ENCODE measurements around the gene PLCZ1. TPM values are rescaled to one million over a fixed set of nuclear protein-coding genes. Genes with fewer than 3 reads are reported as not detected.

PLCZ1 gene
- total and polyA plus RNA-seq, 9 of the 15 experiments (the other 6 are each of a cell fraction or from before 2014, with no cell fraction given) = not detected

DNA sequence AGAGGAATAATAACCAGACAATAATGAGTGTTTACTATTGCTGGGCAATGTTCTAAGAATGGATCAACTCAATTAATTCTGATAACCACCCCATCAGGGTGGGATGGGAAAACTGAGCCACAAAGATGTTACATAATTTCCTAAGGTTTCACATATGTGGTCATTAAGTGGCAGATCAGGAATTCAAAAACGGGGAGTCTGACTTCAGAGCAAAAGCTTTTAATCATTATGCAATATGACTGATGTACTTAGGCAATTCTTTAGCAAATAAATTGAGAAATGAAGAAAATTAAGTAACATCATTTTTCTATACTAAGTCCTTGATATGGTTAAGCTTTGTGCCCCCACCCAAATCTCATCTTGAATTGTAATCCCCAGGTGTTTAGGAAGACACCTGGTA is 53.4 kb downstream of the PLCZ1 start:
- no peaks in the 10 kb centered on the region for H3K9me1 ChIP-seq (ENCODE audit: control insufficient read depth, insufficient read depth, low read length)
- no peak overlapping the region for H3K9ac ChIP-seq (ENCODE audit: insufficient read depth in 1 of 2, low read depth in 2 of 2, low read length in 2 of 2)
- BruUV-seq (replicated peaks) = no TSS peak
- H4K20me1 ChIP-seq (replicated peaks; ENCODE audit: control insufficient read depth, insufficient read depth, low read length) = no peaks in the 10 kb centered on the region
- no peak overlapping the region for H3K4me2 ChIP-seq (ENCODE audit: insufficient read depth, low read length)
- H2AFZ ChIP-seq (ENCODE audit: low read depth, low read length) = no peak overlapping the region
- ChIA-PET CTCF (ENCODE audit: low intra/inter-chr PET ratio) (no interaction called here), POLR2A (no interaction called here)
- no peak overlapping the region for H3K27ac ChIP-seq (ENCODE audit: extremely low read depth, low read depth, low read length)
- DNase-seq (ENCODE audit: extremely low read depth in 1 of 4, low spot score in 3 of 4) (no peak), ATAC-seq (no peak), FAIRE-seq (no peak)
- H3K9me3 ChIP-seq (replicated peaks; ENCODE audit: control insufficient read depth, insufficient read depth, low read depth, low read length) = no peaks in the 10 kb centered on the region
- no peak overlapping the region for H3K4me3 ChIP-seq
- WGBS (ENCODE audit: insufficient coverage, low coverage, missing lambda C conversion rate) = 0% methylated on average over 1 of the region's 1 CpG
- intact Hi-C loops (cut with micrococcal nuclease) = no loop called here
- in situ Hi-C loops (cut with MboI) = no loop called here
- peaks cover 0 to 8% of the 10 kb centered on the region in 2 experiments; a peak in 2 of 5 replicates for H3K4me1 ChIP-seq (replicated peaks in 1 of 2; ENCODE audit: control insufficient read depth in 2 of 2, insufficient read depth in 2 of 2, low read length in 2 of 2)
- H3K36me3 ChIP-seq (ENCODE audit: control insufficient read depth, insufficient read depth, low read length) = no peaks in the 10 kb centered on the region
- no peaks in the 10 kb centered on the region for H3K27me3 ChIP-seq (ENCODE audit: control insufficient read depth in 2 of 2, insufficient read depth in 2 of 2, low read length in 2 of 2)
- no peaks in the 10 kb centered on the region for H3K79me2 ChIP-seq (ENCODE audit: control insufficient read depth, insufficient read depth, low read length)
- TF ChIP-seq ARID2 (IDR thresholded peaks at IDR 0.05) = no peak
- TF ChIP-seq CEBPZ (IDR thresholded peaks at IDR 0.05; ENCODE audit: borderline replicate concordance, low read depth, low read length) = no peak
- TF ChIP-seq MTF1 (CRISPR knock-in tag; IDR thresholded peaks at IDR 0.05; ENCODE audit: borderline replicate concordance) = no peak
- TF ChIP-seq ATF7 (IDR thresholded peaks at IDR 0.05) = no peak
- no peak for TF ChIP-seq L3MBTL2 (IDR thresholded peaks at IDR 0.05)
- TF ChIP-seq ZBTB34 (CRISPR knock-in tag; IDR thresholded peaks at IDR 0.05) = no peak
- TF ChIP-seq FOSL1 (tag; conservative IDR thresholded peaks at IDR 0.05) = no peak
- TF ChIP-seq BRF2 (IDR thresholded peaks at IDR 0.05; ENCODE audit: borderline replicate concordance, insufficient read depth, insufficient read length) = no peak
- TF ChIP-seq NFATC3 (IDR thresholded peaks at IDR 0.05) = no peak
- no peak for TF ChIP-seq TCF7 (IDR thresholded peaks at IDR 0.05; ENCODE audit: borderline replicate concordance)
- TF ChIP-seq PTRF (tag; IDR thresholded peaks at IDR 0.05) = no peak
- TF ChIP-seq, protein P1, sequence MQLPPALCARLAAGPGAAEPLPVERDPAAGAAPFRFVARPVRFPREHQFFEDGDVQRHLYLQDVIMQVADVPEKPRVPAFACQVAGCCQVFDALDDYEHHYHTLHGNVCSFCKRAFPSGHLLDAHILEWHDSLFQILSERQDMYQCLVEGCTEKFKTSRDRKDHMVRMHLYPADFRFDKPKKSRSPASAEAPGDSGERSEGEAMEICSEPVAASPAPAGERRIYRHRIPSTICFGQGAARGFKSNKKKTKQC (CRISPR knock-in tag; IDR thresholded peaks at IDR 0.05) = no peak
- no peak for TF ChIP-seq ZKSCAN8 (CRISPR knock-in tag; IDR thresholded peaks at IDR 0.05)
- no peak for TF ChIP-seq IRF2 (CRISPR knock-in tag; IDR thresholded peaks at IDR 0.05)
- no peak for TF ChIP-seq CAMTA2 (CRISPR knock-in tag; conservative IDR thresholded peaks at IDR 0.05)
- TF ChIP-seq C11orf30 (IDR thresholded peaks at IDR 0.05; ENCODE audit: low read depth) = no peak
- TF ChIP-seq ZNF699 (CRISPR knock-in tag; IDR thresholded peaks at IDR 0.05; ENCODE audit: insufficient replicate concordance) = no peak
- TF ChIP-seq MECOM (CRISPR knock-in tag; IDR thresholded peaks at IDR 0.05) = no peak
